GM19239 (cell line): Measurements from ENCODE around the gene ABCC1.
A peak's percentile ranks its signal among the peaks of the same experiment; 100 is the strongest.

Experiments
- DNase-seq: peaks from one replicate; pipeline ENCODE4 v3.0.0; 2011; ENCODE audit warnings: low spot score; ENCODE audit not compliant: insufficient read length
- FAIRE-seq: peaks from 2 replicates; lab custom pipeline; 2011; peaks lifted over from hg19 to GRCh38; lab: Jason Lieb, UNC

ABCC1 gene

DNA sequence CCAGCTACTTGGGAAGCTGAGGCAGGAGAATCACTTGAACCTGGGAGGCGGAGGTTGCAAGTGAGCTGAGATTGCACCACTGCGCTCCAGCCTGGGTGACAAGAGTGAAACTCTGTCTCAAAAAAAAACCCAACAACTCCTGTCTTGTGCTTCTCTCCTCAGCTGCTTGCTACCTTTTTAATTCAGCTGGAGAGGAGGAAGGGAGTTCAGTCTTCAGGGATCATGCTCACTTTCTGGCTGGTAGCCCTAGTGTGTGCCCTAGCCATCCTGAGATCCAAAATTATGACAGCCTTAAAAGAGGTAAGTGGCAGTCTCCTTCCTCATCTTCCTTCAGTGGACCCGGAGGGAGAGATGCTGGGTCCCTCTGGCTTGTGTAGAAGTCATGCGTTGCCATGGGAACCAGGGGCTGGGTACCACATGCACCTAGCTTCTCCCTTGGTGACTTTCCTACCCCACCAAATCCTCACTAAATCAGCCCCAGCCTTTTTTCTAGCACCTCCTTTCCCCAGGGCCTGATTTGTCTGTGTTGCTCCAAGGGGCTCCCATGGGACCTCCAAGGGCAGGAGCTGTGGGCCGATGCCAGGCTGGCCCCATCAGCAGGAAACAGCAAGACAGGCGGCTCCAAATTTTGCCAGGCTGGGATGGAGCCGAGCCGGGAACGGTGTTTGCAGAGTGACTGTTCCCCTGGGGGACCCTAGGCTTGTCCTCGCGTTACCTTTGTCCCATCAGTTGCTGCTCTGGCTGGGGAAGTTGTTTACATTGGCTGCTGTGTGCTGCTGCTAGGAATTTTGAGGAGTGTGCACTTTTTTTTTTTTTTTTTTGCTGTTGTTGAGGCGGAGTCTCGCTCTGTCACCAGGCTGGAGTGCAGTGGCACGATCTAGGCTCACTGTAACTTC is 65.2 kb downstream of the ABCC1 start:
- FAIRE-seq (no peak), DNase-seq (no peak)

DNA sequence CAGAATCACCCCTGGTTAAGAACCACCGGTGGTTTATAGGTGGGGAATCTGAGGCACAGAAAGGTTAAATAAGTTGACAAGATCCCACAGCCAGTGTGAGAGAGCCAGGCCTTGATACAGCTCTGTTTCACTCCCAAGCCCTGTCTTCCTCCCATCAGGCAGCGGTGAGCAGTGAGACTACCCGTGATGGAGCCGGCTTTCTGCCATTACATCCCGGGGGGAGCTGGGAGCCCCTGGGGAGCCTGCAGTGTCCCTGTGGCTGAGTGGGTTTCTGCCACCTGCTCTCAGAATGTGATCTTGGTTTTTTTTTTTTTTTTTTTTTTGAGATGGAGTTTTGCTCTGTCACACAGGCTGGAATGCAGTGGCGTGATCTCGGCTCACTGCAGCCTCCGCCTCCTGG is 66.4 kb downstream of the ABCC1 start:
- FAIRE-seq (no peak), DNase-seq (no peak)

DNA sequence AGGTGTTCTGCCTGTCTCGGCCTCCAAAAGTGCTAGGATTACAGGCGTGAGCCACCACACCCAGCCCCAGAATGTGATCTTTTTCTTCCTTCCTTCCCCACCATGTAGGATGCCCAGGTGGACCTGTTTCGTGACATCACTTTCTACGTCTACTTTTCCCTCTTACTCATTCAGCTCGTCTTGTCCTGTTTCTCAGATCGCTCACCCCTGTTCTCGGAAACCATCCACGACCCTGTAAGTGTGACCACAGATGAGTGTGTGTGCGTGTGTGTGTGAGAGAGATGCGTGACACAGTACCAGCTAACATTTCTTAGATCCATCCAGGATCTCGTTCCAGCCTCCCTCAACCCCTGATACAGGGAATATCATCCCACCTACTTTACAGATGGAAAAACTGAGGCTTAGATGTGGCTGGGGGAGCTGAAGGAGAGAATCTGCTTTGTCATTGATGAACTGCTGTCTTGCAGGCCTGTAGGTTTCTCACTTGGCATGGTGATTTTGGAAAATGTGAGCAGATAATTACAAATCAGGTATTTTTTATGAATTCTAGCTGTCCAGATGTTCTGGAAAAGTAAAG is 67.1 kb downstream of the ABCC1 start:
- FAIRE-seq = no peak
- no peak for DNase-seq

DNA sequence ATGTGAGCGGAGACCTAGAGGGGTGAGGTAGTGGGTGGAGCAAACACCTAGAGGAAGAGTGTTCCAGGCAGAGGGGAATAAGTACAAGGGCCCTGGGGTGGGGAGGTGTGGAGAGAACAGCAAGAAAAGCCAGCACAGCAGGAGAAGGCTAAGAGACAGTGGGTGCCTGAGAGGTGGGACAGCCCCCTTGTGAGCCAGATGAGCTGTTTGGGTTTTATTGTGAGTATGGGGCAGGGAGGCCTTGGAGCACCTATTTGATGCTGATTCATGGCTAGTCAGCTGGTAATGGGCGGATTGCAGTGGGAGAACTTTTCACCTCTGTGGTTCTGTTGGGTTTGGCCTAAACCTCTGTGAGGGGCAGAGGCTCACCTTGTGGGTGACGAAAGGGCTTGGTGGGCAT is 68.4 kb downstream of the ABCC1 start:
- no peak for DNase-seq
- FAIRE-seq = no peak

DNA sequence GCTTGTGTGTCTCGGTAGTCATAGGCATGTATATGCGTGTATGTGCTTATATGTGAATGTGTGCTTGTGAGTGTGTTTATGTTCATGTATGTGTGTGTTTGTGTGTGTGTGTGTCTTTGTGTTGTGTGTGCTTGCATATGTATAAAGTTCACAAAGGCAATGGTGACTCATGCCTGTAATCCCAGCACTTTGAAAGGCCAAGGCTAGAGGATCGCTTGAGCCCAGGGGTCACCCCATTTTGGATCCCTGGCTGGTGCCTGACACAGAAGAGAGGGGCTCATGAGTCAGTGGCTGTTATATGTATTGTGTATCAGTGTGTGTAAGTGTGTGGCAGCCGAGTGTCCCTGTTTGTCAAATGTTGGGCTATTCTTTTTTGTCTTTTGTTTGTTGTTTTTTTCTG is 69.3 kb downstream of the ABCC1 start:
- no peak for DNase-seq
- no peak for FAIRE-seq

DNA sequence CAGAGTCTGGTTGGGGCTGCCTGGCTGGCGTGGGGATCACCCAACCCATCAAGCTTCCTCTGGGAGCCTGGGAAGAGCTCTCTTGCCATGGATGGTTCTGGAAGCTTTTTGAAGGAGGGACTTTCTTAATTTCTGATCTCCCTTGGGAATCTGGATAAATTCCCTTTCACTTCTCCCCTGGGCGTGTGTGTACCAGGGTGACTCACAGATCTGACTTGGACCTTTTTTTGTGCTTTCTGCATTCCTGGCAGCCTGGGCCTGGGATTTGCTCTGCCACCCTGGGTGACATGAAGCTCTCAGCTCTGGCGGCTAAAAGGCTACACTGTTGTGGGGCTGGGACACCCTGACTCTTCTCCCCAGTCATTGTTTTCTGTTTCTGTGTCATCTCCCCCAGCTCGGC is 70.1 kb downstream of the ABCC1 start:
- no peak for FAIRE-seq
- no peak for DNase-seq

DNA sequence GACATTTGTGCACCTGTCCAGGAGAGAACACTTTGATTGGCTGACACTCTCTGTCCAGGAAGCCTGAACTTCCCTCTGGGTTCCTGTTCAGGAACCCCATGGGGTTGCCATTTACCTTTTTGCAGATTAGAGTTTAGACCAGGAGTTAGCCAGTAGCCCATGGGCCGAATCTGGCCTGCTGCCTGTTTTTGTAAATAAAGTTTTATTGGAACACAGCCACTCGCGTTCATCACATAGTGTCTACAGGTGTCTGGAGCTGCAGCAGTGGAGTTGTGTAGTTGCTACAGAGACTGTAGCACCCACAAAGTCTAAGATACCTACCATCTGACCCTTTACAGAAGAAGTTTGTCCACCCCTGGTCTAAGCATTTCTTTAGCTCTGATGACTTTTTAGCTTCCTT is 70.9 kb downstream of the ABCC1 start:
- no peak for DNase-seq
- FAIRE-seq = no peak

DNA sequence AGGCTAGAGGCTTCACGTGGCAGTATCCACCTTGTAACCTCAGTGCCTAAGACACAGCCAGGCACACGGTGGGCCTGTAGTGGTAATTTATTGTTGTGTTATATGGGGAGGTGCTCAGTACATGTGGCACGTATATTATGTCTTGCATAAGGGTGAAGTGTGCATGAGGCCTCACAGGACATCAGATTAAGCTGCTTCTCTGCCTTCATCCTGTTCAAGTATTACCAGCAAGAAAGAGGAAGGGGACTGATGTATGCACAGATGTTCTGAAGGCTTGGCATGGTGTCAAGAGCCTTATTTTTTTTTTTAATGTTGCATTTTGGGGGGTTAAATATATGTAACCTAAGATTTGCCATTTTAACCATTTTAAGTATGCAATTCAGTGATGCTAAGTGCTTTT is 71.6 kb downstream of the ABCC1 start:
- no peak for FAIRE-seq

DNA sequence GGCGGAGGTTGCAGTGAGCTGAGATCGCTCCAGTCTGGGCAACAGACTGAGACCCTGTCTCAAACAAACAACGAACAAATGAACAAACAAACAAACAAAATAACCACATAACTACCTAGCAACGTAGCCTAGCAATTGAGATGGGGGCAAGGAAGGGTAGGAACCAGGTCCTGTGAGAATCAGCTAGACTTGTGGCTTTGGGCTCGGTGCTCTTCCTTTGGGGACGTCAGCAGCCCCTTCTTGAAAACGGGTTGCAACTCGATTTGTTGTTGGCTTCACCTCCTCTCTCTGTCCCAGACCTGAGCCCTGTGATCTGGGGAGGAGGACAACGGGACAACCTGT is 72.2 kb downstream of the ABCC1 start:
- FAIRE-seq (no peak), DNase-seq (no peak)

More for the DNA sequence above, 71.6 kb downstream of the ABCC1 start:
- no peak for DNase-seq

DNA sequence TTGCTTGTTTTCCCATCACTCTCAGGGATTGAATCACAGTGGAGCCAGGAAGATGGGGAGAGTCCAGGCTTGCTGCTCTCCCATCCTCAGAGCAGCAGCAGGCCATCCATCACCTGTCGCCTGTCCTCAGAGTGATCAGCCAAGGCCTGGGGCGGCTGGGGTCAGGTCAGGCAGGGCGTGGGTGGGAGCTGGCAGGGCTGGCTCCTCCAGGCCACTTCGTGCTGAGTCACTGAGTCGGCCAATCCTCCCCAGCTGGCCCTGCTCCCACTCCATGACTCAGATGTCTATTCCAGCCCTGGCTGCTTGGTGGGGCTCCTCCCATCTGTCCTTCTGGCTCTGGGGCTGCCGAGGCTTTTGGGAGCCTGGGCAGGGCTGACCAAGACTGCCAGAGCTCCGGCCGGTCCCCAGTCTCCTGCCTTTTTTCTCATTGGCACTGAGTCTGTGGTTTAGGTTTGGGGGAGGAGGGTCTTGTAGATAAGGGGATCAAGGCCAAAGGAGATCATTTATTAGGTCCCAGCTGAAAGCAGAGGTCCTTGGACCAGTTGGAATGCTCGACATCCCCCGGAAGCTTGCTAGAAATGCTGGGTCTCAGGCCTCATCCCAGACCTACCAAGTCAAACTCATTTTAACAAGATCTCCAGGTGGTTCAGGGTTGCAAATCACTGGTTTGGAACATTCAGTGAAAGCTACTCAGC is 72.7 kb downstream of the ABCC1 start:
- no peak for FAIRE-seq
- no peak for DNase-seq

DNA sequence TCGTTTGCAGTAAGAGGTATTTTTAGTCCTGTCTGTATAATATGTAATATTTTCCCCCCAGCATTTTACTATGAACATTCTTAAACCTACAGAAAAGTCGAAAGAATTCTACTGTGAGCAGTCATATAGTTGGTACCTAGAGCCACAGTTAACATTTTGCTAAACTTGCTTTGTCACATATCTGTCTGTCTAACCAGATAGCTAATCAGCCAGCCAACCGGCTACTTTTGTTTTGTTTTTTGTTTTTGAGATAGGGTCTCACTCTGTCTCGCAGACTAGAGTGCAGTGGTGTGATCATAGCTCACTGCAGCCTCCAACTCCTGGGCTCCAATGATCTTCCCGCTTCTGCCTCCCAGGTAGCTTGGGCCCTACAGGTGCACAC is 73.3 kb downstream of the ABCC1 start:
- no peak for FAIRE-seq
- no peak for DNase-seq

DNA sequence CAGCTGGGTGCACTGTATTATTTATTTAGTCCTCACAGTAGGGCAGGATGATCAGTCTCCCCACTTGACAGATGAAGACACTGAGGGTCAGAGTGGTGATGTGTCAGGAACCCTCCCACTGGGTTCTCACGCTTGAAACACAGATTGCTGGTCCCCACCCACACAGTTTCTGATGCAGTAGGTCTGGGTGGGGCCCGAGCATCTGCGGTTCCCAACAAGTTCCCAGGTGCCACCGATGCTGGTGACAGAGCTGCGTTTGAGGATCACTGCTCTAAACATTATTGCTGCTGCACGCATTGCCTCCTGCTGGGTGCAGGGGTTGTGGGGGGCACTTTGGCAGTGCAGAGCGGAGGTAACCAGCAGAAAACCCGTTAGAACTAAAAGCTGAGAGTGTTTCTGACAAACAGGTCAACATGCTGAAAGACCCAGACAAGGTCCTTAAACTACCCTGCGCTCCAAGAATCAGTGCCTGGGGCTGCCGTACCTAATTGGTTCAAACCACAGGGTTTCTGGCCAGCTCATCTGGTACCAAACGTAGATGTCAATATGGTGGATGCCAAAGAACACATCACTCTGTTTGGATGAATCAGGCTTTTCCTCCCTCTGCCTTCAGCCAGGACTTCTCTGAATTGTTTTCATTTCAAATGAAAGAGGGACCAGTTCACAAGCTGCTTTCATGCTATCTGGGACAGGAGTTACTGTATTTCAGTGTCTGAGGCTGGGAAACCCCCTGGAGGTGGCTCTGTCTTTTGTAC is 76.0 kb downstream of the ABCC1 start:
- DNase-seq (peak; percentile 30), FAIRE-seq (no peak)

DNA sequence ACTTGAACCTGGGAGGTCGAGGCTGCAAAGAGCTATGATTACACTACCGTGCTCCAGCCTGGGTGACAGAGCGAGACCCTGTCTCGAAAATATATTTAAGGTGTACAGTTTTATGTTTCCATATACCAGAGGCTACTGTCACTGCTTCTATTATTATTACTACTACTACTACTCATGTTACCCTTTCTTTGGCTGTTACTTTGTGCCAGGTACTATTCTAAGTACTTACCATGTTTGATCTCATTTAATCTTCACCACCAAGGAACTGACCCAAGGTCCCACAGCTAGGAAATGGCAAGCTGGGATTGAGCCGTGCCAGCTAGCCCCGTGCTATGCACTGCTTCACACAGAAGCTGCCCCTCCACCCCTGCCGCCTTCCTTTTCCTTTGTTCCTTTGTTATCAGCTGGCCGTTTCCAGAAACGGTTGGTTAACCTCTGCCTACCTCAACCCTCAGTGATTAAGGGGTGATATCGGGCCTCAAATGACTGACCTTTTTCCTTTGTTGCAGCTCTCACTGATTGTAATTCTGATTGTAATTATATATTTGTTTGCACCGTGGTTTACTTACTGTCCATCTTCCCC is 78.4 kb downstream of the ABCC1 start:
- no peak for FAIRE-seq

DNA sequence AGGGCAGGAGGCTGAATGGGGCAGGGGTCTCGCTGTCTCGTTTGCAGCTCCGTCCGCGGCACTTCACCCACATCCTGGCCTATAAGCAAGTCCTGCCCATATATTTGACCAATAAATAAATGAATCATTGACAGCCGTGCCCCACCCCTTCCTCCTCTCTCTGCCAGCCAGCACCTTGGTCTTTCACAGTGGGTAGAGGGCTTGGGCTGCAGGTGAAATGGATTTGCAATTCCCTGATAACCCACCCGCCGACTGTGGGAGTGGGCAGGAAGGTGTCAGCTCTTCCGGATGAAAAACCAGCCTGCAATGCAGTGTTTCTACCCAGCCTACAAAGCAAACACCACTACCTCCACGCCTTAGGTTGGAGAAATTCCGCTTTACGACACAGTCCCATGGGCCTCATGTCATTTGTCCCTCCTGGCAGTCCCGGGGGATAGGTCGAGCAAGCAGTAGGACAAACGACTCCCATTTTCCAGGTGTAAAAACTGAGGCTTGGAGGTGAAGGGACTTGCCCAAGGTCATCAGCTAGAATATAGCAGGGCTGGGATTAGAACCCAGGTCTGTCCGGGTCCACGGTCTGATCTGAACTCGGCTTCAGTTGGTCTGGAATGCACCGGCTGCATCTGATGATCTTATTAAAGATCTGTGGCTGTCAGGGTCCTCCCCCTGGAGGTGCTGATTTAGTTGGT is 79.0 kb downstream of the ABCC1 start:
- FAIRE-seq = no peak

More for the DNA sequence above, 78.4 kb downstream of the ABCC1 start:
- DNase-seq = no peak

DNA sequence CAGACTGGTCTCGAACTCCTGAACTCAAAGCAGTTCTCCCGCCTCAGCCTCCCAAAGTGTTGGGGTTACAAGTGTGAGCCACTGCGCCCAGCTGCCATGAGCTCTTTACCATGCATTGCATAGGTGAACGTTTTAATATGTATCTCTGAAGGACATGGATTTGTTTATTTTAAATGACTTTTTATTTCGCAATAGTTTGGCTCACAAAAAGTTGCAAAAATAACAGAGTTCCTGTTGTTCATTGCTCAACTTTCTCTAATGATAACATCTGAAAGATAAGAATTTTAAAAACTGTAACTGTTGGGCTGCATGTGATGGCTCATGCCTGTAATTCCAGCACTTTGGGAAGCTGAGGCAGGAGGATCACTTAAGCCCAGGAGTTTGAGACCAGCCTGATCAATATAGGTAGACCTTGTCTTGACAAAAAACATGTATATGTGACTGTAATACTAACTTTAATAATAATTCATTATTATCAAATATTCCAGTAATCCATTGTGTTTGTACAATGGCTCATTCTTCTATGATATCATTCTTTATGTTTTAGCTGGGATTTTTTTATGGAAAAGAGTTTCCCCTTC is 80.1 kb downstream of the ABCC1 start:
- DNase-seq = no peak
- no peak for FAIRE-seq

More for the DNA sequence above, 79.0 kb downstream of the ABCC1 start:
- no peak for DNase-seq

DNA sequence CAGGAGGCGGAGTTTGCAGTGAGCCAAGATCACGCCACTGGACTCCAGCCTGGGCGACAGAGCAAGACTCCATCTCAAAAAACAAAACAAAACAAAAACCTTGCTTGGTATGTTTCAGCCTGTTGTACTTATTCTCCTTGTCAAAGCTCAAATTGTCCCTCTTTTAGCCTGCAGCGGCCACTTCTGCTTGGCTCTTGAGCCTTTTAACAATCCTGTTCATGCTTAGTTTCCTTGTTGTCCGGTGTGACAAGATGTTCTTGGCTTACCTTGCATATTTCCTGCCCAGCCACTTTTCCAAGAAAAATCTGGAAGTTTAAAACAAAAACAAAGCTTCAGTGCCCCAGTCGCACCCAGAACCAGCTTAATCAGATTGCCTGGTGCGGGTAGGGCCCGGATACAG is 81.0 kb downstream of the ABCC1 start:
- DNase-seq (no peak), FAIRE-seq (no peak)

DNA sequence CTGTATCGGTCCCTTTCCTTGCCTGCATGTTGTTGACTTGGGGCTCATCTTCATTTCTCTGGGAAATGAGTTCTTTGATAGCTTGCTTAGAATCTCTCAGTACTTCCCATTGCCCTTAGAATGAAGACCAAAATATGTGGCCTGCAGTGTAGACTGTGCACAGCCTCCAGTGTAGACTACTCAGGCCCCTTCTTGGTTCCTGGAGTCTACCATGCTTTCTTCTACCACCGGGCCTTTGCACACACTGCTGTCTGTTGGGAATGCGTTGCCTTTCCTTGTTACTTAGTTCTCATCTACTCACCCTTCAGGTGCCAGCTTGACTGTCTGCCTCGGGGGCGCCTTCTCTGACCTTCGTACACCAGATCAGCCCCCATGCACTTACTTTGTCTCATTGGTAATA is 82.0 kb downstream of the ABCC1 start:
- no peak for FAIRE-seq
- DNase-seq = no peak

DNA sequence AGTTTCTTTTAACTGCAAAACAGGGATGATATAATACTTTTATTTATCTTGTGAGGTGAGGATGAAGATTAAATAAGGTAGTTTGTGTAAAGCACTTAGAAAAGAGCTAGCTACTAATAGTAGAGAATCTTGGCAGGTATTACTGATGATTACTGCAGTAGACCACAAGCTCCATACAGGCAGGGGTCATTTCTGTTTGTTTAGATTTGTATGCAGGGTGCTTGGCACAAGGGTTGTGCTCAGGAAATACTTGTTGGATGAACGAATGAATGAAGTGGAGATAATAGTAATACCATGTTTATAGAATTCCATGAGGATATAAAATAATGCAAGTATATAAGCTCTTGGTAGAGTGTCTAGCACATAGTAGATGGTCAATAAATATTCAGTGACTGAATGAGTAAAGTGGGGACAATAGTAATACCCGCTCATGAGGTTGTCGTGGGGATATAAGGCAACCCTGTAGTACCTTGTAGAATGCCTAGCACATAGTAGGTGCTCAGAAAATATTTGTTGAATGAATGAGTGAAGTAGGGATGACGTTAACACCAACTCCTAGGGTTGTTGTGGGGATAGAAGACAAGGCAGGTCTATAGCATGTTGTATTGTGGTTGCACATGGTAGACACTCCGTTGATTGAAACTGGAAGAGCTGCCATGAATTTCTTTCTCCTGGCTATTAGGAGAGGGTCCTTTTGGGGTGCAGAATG is 83.0 kb downstream of the ABCC1 start:
- no peak for DNase-seq
- FAIRE-seq = no peak

DNA sequence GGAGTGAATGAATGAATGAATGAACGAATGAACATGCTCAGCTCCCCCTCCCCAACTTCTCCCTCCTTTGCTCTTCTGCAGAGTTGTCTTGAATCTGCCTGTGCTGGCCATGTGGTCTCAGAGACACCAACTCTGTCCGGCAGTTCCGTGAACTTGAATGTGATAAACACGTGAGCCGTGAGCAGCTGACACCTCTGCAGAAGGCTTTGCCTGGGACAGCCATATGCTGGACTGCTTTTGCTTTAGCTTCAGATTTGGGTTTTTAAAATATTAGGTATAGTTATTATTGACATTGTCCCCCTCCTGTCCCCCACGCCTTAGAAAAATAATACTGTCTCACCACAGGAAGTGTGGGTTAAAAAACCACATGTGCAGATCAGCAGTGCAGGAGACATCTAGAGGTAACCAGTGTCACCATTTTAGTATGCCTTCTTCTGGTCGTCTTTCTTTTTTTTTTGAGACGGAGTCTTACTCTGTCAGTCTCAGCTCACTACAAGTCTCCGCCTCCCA is 83.8 kb downstream of the ABCC1 start:
- no peak for DNase-seq

More for the DNA sequence above, 83.8 kb downstream of the ABCC1 start:
- FAIRE-seq = peak; percentile 68
